C4-2B (cell line): ENCODE data around the gene PFKP.

Experiments used
- H3K27ac ChIP-seq: fragments of 450-650 bp; 2 replicates; pipeline ENCODE4 v1.5.1; 2017
- ZFX ChIP-seq: fragments of 450-650 bp; IDR thresholded peaks from 2 replicates; pipeline ENCODE4 v1.6.1; 2017
- TF ChIP-seq, protein P1 (sequence below): fragments of 450-650 bp; conservative IDR thresholded peaks from 2 replicates; pipeline ENCODE4 v1.5.1; 2017; ENCODE audit warnings: mild to moderate bottlenecking

Gene PFKP

DNA sequence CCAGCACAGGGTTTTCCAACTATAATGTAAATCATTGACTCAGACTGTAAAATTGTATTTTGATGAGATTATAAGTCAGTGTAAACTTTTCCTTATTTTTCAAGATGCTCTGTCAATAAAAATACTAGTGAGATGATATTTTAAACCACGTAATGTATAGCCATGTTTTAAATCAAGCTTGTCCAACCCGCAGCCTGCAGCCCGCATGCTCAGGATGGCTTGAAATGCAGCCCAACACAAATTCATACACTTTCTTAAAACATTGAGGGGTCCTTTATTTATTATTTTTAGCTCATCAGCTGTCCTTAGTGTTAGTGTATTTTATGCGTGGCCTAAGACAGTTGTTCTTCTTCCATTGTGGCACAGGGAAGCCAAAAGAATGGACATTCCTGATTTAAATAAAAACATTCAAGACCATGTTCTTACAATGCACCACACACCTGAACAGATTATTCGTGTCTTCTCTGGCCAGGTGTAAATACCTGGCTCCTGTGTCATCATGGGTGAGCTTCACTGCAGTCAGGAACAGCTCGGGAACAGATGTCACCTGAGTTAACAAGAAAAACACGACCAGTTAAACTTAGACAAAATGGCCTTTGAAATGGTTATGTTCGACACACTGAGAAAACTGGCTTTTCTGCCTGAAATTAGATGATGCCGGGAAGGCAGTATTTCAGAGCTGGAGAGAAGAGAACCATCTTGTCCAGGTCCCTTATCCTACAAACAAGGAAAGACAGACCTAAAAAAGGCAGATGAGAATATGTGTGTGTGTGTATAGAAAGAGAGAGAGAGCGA is 99.3 kb downstream of the PFKP start:
- H3K27ac ChIP-seq: no peak overlapping the region
- TF ChIP-seq ZFX: no peak
- TF ChIP-seq, protein P1, sequence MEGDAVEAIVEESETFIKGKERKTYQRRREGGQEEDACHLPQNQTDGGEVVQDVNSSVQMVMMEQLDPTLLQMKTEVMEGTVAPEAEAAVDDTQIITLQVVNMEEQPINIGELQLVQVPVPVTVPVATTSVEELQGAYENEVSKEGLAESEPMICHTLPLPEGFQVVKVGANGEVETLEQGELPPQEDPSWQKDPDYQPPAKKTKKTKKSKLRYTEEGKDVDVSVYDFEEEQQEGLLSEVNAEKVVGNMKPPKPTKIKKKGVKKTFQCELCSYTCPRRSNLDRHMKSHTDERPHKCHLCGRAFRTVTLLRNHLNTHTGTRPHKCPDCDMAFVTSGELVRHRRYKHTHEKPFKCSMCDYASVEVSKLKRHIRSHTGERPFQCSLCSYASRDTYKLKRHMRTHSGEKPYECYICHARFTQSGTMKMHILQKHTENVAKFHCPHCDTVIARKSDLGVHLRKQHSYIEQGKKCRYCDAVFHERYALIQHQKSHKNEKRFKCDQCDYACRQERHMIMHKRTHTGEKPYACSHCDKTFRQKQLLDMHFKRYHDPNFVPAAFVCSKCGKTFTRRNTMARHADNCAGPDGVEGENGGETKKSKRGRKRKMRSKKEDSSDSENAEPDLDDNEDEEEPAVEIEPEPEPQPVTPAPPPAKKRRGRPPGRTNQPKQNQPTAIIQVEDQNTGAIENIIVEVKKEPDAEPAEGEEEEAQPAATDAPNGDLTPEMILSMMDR: no peak

DNA sequence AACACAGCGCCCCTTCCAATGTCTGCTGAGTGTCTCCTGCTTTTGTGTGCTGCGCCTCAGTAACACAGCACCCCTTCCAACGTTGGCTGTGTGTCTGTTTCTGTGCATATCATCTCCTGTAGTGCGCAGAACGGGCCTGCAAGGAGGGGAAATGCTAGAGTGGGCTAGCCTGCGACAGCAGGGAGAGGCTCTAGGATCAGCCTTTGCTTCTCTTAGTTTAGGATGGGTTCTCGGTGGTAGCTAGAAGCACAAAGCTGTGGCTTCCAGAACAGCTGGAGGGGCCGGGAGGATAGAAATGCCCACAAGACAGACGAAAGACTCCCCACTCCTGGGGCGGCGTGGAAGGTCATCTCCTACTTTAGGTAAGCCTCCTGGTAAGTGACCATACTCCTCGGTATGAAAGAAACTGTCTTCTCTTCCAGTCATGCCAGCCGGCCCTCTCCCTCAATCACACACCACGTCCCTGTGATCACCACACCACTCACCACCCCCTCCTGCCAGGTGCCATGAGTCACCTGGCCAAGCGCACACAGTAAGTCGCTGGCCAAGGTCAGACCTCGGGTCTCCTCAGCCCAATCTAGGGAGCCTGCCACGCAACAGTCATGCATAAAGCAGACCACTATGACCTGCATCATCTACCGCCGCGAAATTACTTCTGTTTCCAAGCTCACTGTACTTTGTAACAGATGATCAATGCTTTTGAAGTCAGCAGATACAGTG is 100.4 kb downstream of the PFKP start:
- TF ChIP-seq, protein P1: no peak
- no peak for TF ChIP-seq ZFX
- H3K27ac ChIP-seq: no peak overlapping the region

DNA sequence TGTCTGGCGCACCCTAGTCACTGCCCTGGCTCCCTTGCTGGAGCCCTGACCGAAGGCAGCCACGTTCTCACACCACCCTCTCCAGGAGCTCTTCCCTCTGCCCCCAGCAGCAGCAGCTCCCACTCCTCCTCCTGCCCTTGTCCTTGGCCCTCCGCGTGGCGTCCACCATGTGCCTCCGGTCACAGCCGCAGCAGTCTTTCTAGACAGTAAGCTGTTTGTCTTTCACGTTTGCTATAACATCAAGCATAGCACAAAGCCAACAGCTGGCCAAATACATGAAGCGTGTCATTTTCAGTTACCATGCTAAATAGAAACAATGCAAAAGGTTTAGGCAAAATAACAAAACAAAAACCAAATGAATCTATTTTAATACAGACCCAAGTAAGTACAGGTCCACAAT is 101.9 kb downstream of the PFKP start:
- no peak overlapping the region for H3K27ac ChIP-seq
- TF ChIP-seq ZFX: no peak
- TF ChIP-seq, protein P1: no peak

DNA sequence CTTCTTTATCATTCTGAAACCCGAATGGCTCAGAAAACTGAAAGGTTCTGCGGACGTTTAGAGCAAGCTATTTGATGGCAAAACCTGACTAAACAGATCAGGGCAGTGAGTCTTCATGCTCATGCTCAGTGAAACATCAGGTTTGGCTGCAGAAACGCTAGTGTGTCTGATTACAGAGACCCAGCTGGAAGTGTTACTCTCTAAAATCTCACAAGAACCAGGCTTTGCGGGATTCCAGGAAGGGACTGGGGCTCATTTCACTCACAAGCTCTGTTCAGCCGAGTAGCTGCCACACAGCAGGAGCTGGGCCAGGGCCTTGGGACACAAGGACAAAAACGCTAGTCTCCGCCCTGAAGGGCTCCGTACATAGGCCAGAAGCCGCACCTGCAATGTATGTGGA is 102.3 kb downstream of the PFKP start:
- TF ChIP-seq, protein P1: no peak
- no peak for TF ChIP-seq ZFX
- no peak overlapping the region for H3K27ac ChIP-seq

DNA sequence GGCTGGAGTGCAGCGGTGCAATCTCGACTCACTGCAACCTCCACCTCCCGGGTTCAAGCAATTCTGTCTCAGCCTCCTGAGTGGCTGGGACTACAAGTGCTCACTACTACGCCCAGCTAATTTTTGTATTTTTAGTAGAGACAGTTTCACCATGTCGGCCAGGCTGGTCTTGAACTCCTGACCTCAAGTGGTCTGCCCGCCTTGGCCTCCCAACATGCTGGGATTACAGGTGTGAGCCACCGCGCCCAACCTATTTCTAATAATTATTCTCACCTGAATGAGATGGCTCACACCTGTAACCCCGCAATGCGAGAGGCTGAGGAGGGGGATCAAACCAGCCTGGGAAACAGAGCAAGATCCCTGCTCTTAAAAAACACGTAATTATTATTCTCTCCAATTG is 104.1 kb downstream of the PFKP start:
- peak overlapping the region; percentile 85 for H3K27ac ChIP-seq

DNA sequence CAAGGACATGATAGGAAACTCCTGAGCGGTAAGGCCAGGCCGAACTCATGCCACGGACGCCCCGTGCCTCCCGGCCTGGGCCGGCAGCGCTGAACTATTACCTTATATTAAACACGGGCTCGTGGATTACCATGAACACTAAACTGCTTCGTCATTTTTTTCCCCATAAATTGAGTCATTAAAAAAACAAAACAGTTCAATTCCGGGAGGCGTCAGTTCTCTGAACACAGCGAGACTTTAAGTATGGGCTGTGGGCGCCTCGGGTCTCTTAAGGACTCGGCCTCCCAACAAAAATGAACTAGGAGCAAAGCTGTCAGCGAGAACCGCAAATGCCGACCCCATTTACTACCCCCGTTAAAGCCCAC is 104.7 kb downstream of the PFKP start:
- TF ChIP-seq, protein P1: no peak
- no peak for TF ChIP-seq ZFX
- peak overlapping the region; percentile 85 for H3K27ac ChIP-seq

DNA sequence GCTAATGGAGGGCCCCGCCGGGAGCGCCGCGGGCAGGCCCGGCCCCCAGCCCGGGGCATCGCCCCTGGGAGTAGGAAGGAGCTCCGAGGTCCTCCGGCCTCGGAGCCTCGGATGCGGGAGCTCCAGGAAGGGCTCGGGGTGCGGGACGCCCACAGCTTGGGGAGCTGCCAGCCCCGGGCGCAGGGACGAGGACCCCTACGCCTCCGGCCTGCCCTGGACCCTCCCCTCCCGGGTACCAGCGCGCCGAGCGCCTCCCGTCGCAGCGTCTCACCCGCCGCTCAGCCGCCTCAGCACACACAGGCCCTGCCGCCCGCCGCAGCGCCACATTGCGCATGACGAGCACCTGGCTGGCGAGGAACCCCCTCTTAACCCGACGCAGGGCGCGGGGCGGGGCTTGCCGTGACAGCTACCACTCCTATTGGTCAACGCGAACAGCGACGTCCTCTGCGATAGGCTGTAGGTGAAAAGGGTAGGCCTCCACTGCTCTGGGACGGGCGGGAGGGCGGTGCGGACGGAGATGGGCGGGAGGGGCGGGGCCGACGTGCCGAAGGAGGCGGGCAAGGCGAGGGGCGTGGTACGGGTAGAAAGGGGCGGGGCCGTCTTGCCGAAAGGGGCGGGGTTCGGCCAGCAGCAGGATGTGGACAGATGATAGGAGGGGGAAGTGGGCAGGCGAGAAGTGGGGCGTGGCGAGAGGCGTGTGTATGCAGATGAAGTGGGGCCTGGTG is 105.3 kb downstream of the PFKP start, which contains the start of gene PITRM1:
PITRM1 (minus strand) TSS at position 337 of the 725 bp plus-strand sequence; CDS start at position 327, 10 bp downstream.
- peak within 1 kb of the TSS; percentile 85 for H3K27ac ChIP-seq

More for the DNA sequence above, 105.3 kb downstream of the PFKP start, which contains the start of gene PITRM1:
- peak; percentile 95 for TF ChIP-seq ZFX
- TF ChIP-seq, protein P1: no peak
